Measurements from ENCODE around the gene FXYD7. TPM values are rescaled to one million over a fixed set of nuclear protein-coding genes. Genes with fewer than 3 reads are reported as not detected.

The FXYD7 gene
- total and polyA plus RNA-seq, 2 of the 4 experiments (the other 2 are of a cell fraction), result 0.31 TPM; not detected in 1

- no peak overlapping the region for H2AFZ ChIP-seq (replicated peaks; ENCODE audit: low read length, poor library complexity)
- no peak for DNase-seq
- no TSS peak for BruUV-seq (replicated peaks)
- no peak overlapping the region for H3K18ac ChIP-seq (ENCODE audit: low read depth, low read length)
- no peaks in the 10 kb centered on the region for H3K79me1 ChIP-seq (ENCODE audit: low read depth in 1 of 2, low read length in 2 of 2)
- H3K14ac ChIP-seq (replicated peaks; ENCODE audit: low read depth, low read length), result no peak overlapping the region
- H4K5ac ChIP-seq (ENCODE audit: low read depth, low read length), result no peak overlapping the region
- no peak overlapping the region for H3K4me3 ChIP-seq (ENCODE audit: insufficient read depth, low read depth, low read length)
- peaks cover 1% of the 10 kb centered on the region; the same call in 1 of the 2 replicates for H3K27me3 ChIP-seq (ENCODE audit: control insufficient read depth, insufficient read depth, low read length)
- in situ Hi-C loops (cut with MboI; ENCODE audit: low sequenced_read_pairs), result no loop called here
- no peak overlapping the region for H4K8ac ChIP-seq (ENCODE audit: low read depth in 2 of 2, low read length in 2 of 2)
- H2BK20ac ChIP-seq (ENCODE audit: low read depth, low read length), result no peak overlapping the region
- H3K9me1 ChIP-seq (ENCODE audit: insufficient read depth, low read length), result no peaks in the 10 kb centered on the region
- no peak overlapping the region for H2BK5ac ChIP-seq (ENCODE audit: low read depth, low read length, poor library complexity, severe bottlenecking)
- no peaks in the 10 kb centered on the region; the same call in 1 of the 2 replicates for H3K9me3 ChIP-seq (ENCODE audit: control insufficient read depth, insufficient read depth, low read length)
- intact Hi-C loops (cut with micrococcal nuclease), result no loop called here
- H4K20me1 ChIP-seq (ENCODE audit: insufficient read depth, low read length), result no peaks in the 10 kb centered on the region
- TF ChIP-seq BHLHE40 (IDR thresholded peaks at IDR 0.05; ENCODE audit: low read depth, low read length), result no peak
- TF ChIP-seq MAFK (IDR thresholded peaks at IDR 0.05; ENCODE audit: low read depth, low read length), result no peak
- TF ChIP-seq NFE2L2 (IDR thresholded peaks at IDR 0.05; ENCODE audit: low read depth, low read length), result no peak
- TF ChIP-seq POLR2A (IDR thresholded peaks at IDR 0.05; ENCODE audit: low read depth, low read length), result no peak
- TF ChIP-seq CTCF (conservative IDR thresholded peaks at IDR 0.05; ENCODE audit: low read depth, low read length), result no peak
- no peak for TF ChIP-seq ELK1 (IDR thresholded peaks at IDR 0.05; ENCODE audit: borderline replicate concordance, low read depth, low read length)
- no peak for TF ChIP-seq RAD21 (IDR thresholded peaks at IDR 0.05; ENCODE audit: low read length)
- TF ChIP-seq CHD1 (IDR thresholded peaks at IDR 0.05; ENCODE audit: low read depth, low read length), result no peak
- TF ChIP-seq MAZ (IDR thresholded peaks at IDR 0.05; ENCODE audit: borderline replicate concordance, low read depth, low read length), result no peak
- no peak overlapping the region for H3K56ac ChIP-seq (ENCODE audit: extremely low read depth, insufficient read depth, low read length)
- H3K4ac ChIP-seq (ENCODE audit: low read depth, low read length), result no peak overlapping the region
- dilution Hi-C loops (cut with HindIII; ENCODE audit: low sequenced_read_pairs, unreplicated experiment), result no loop called here
- no peaks in the 10 kb centered on the region for H3K4me1 ChIP-seq (ENCODE audit: control insufficient read depth, insufficient read depth, low read length)
- H3K9ac ChIP-seq (ENCODE audit: low read depth, low read length), result no peak overlapping the region
- POLR2A ChIA-PET (ENCODE audit: unreplicated experiment), result no interaction called here
- no peak overlapping the region for H2BK120ac ChIP-seq (ENCODE audit: low read depth, low read length)
- no peak for ATAC-seq (ENCODE audit: low read depth)
- no peak overlapping the region for H3K27ac ChIP-seq (ENCODE audit: insufficient read depth, low read length)
- no CpG with 5 or more reads among the region's 6 CpGs for WGBS, 2 experiments (ENCODE audit: extremely low coverage in 2 of 2, insufficient read length in 1 of 2)
- H3K23ac ChIP-seq (ENCODE audit: low read depth, low read length), result no peak overlapping the region
- CTCF ChIA-PET, result no interaction called here
- H2AK5ac ChIP-seq (ENCODE audit: low read depth, low read length), result no peak overlapping the region
- no peak overlapping the region for H4K91ac ChIP-seq (ENCODE audit: insufficient read depth, low read depth, low read length)
- no peak overlapping the region for H2BK15ac ChIP-seq (ENCODE audit: low read depth, low read length)
- H3K4me2 ChIP-seq (ENCODE audit: low read depth, low read length), result no peak overlapping the region
- H2AK9ac ChIP-seq (replicated peaks; ENCODE audit: low read depth, low read length, poor library complexity), result no peak overlapping the region
- H3K36me3 ChIP-seq (ENCODE audit: control insufficient read depth, insufficient read depth, low read length), result peaks cover 4% of the 10 kb centered on the region; the same call in 1 of the 2 replicates
These were observed 31.2 kb downstream of the FXYD7 start for GRCh38 chr19:35174226-35174625.
